Body of pancreas (tissue), 4 donors: ENCODE measurements around the gene CSF3. TPM values are rescaled to one million over a fixed set of nuclear protein-coding genes. Genes with fewer than 3 reads are reported as not detected.

Source experiments
- ATAC-seq: fragments of 150-250 bp; one replicate; pipeline ENCODE4 v1.9.1; 2016
- DNase-seq, 4 donors: peaks; one replicate each; pipeline ENCODE4 v3.0.0-alpha.2; 2019
- H3K27ac ChIP-seq, 4 donors: fragments of 200-600 bp; sonication (generic); 1 replicate in 3 of 4; 2 replicates in 1 of 4; pipeline versions ENCODE4 v1.5.1 to v1.6.1; 2016 to 2019; ENCODE audit warnings: mild to moderate bottlenecking in 1 of 4, mixed read lengths in 1 of 4, moderate library complexity in 1 of 4
- H3K27me3 ChIP-seq, 2 donors: fragments of 200-600 bp; sonication (generic); one replicate each; pipeline ENCODE4 v1.6.0; 2016; ENCODE audit warnings: mild to moderate bottlenecking in 1 of 2
- H3K36me3 ChIP-seq, 2 donors: fragments of 200-600 bp; sonication (generic); replicated peaks in 1 of 2; 2 replicates each; pipeline ENCODE4 v1.5.1; 2016; ENCODE audit warnings: low read depth in 2 of 2; ENCODE audit not compliant: insufficient read depth in 1 of 2
- H3K4me1 ChIP-seq: fragments of 200-600 bp; sonication (generic); one replicate; pipeline ENCODE4 v1.6.0; 2016
- H3K4me3 ChIP-seq, 2 donors: fragments of 200-600 bp; sonication (generic); 1 replicate in 1 of 2; 2 replicates in 1 of 2; pipeline ENCODE4 v1.5.1; 2016 to 2019
- H3K9me3 ChIP-seq, 3 donors: fragments of 200-600 bp; sonication (generic); 1 replicate in 2 of 3; 2 replicates in 1 of 3; pipeline ENCODE4 v1.5.1; 2016
- CTCF ChIP-seq, 7 experiments: fragments of 450-650 bp in 4 of 7; fragments of 200-600 bp in 3 of 7; sonication (generic) in 3 of 7; IDR thresholded peaks; one replicate each; pipeline ENCODE4 v1.5.1; 2016 to 2019; ENCODE audit warnings: antibody characterized with exemption in 7 of 7
- POLR2A ChIP-seq, 3 donors: fragments of 450-650 bp; IDR thresholded peaks; one replicate each; pipeline ENCODE4 v1.6.1; 2016; ENCODE audit warnings: antibody characterized with exemption in 3 of 3, mild to moderate bottlenecking in 2 of 3
- WGBS, 2 donors: methylation state at CpG; one replicate each; pipeline ENCODE4 v1.1.5; 2017; 5-methylcytosine and 5-hydroxymethylcytosine counted together
- intact Hi-C: fragments of 100-400 bp; cut with DNase I; formaldehyde crosslinking; loops from one replicate; pipeline ENCODE4 v1.15.1; 2023
- total RNA-seq, 2 donors: library from RNA; depleted of rRNA; stranded (reverse); fragments of >200 nt; gene quantifications; one replicate each; pipeline ENCODE4 v1.1.0, GENCODE V29; 2016

The CSF3 gene
- total RNA-seq, 2 donors from 2014 or later = 0.78 to 1.6 TPM

GRCh38 chr17:39995438-39995837 is 19.8 kb upstream of the CSF3 start:
- no peaks in the 10 kb centered on the region for H3K9me3 ChIP-seq
- no peak overlapping the region for H3K27ac ChIP-seq
- intact Hi-C loops = no loop called here
- no peak for ATAC-seq
- no peak for DNase-seq
- TF ChIP-seq CTCF (IDR thresholded peaks at IDR 0.05) (no peak), POLR2A (IDR thresholded peaks at IDR 0.05) (no peak)
- H3K4me3 ChIP-seq = no peak overlapping the region
- no peaks in the 10 kb centered on the region for H3K27me3 ChIP-seq
- WGBS, 2 donors = 89% methylated on average over 4 to 6 of the region's 6 CpGs
- H3K4me1 ChIP-seq = no peaks in the 10 kb centered on the region
- peaks cover 33 to 62% of the 10 kb centered on the region in 2 donors for H3K36me3 ChIP-seq

DNA sequence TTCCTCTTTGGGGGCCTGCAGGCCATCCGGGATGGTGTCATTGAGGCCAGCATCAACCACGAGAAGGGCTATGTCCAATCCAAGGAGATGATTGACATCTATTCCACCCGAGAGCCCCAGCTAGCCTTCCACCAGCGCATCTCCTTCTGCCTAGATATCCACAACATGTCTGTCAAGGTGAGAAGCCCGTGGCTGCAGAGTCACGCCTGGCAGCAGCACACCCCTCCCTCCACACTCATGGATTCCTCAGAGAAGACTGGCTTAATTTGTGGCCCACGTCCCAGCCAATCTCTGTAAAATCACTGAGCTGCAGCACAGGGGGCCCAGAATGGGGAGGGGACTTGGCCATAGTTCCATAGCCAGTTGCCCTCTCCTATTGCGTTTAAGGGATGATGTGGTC is 19.1 kb upstream of the CSF3 start:
- no peak for ATAC-seq
- intact Hi-C loops = no loop called here
- TF ChIP-seq POLR2A (IDR thresholded peaks at IDR 0.05) = no peak
- TF ChIP-seq CTCF (IDR thresholded peaks at IDR 0.05) = no peak
- no peaks in the 10 kb centered on the region for H3K9me3 ChIP-seq
- WGBS, 2 donors = 82 to 92% methylated on average over 6 to 8 of the region's 8 CpGs
- H3K27ac ChIP-seq = no peak overlapping the region
- H3K4me3 ChIP-seq = no peak overlapping the region
- peaks cover 26 to 55% of the 10 kb centered on the region in 2 donors for H3K36me3 ChIP-seq
- DNase-seq = no peak
- no peaks in the 10 kb centered on the region for H3K27me3 ChIP-seq
- no peaks in the 10 kb centered on the region for H3K4me1 ChIP-seq

DNA sequence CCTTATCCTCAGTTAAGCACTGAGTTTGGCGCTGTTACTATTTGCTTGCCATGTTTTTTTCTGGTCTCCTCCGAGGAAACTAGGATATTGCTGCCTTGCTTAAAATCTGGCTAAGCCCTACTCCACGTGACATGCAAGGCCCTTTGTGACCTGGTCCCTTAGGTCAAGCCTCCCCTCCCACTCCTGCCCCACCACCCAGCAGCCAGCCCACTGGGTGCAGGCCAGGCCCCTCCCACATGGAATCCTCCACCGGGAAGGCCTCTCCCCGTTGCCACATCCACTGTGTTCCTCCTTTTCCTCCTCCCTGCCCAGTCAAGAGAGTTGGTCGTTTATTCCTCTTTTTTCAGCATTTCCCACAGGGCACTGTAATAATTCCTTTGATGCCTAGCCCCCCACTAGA is 18.4 kb upstream of the CSF3 start:
- DNase-seq = no peak
- H3K36me3 ChIP-seq = peaks cover 25 to 50% of the 10 kb centered on the region in 2 donors
- WGBS, 2 donors = 54 to 62% methylated on average over 6 of the region's 6 CpGs
- intact Hi-C loops = no loop called here
- no peak overlapping the region for H3K27ac ChIP-seq
- H3K27me3 ChIP-seq = no peaks in the 10 kb centered on the region
- H3K4me1 ChIP-seq = no peaks in the 10 kb centered on the region
- TF ChIP-seq CTCF (IDR thresholded peaks at IDR 0.05) (no peak), POLR2A (IDR thresholded peaks at IDR 0.05) (no peak)
- ATAC-seq = peak; percentile 20
- H3K9me3 ChIP-seq = no peaks in the 10 kb centered on the region
- H3K4me3 ChIP-seq = no peak overlapping the region

DNA sequence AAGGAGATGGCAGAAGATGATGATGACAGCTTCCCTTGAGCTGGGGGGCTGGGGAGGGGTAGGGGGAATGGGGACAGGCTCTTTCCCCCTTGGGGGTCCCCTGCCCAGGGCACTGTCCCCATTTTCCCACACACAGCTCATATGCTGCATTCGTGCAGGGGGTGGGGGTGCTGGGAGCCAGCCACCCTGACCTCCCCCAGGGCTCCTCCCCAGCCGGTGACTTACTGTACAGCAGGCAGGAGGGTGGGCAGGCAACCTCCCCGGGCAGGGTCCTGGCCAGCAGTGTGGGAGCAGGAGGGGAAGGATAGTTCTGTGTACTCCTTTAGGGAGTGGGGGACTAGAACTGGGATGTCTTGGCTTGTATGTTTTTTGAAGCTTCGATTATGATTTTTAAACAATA is 17.7 kb upstream of the CSF3 start:
- Histone ChIP-seq H3K4me3 (no peak overlapping the region), H3K4me1 (no peaks in the 10 kb centered on the region), H3K27me3 (no peaks in the 10 kb centered on the region), H3K36me3 (peaks cover 20 to 43% of the 10 kb centered on the region in 2 donors), H3K27ac (no peak overlapping the region), H3K9me3 (no peaks in the 10 kb centered on the region)
- WGBS, 2 donors = 65 to 89% methylated on average over 1 to 4 of the region's 4 CpGs
- TF ChIP-seq CTCF (IDR thresholded peaks at IDR 0.05) (no peak), POLR2A (IDR thresholded peaks at IDR 0.05) (no peak)
- ATAC-seq (no peak), DNase-seq (no peak)
- intact Hi-C loops = no loop called here

DNA sequence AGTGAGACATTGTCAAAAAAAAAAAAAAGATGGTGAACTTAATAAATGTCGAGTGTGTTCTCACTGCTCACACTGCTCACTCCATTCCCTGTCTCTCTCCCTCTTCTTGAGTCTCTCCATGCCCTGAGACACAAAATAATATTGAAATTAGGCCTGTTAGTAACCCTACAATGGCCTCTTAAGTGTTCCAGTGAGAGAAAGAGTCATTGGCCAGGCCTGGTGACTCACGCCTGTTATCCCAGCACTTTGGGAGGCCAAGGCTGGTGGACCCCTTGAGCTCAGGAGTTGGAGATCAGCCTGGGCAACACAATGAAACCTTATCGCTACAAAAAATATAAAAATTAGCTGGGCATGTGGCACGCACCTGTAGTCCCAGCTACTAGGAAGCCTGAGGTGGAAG is 16.2 kb upstream of the CSF3 start:
- Histone ChIP-seq H3K27ac (no peak overlapping the region), H3K9me3 (no peaks in the 10 kb centered on the region), H3K36me3 (peaks cover 15 to 28% of the 10 kb centered on the region in 2 donors), H3K4me3 (no peak overlapping the region), H3K4me1 (no peaks in the 10 kb centered on the region), H3K27me3 (no peaks in the 10 kb centered on the region)
- DNase-seq = no peak
- TF ChIP-seq POLR2A (IDR thresholded peaks at IDR 0.05) (no peak), CTCF (IDR thresholded peaks at IDR 0.05) (no peak)
- intact Hi-C loops = no loop called here
- no peak for ATAC-seq
- WGBS, 2 donors = 79% methylated on average over 4 of the region's 4 CpGs
